Fibroblast of peridontal ligament (primary cell): Measurements from ENCODE around the gene DCHS2.

Experiments used
- DNase-seq: peaks from one replicate; pipeline ENCODE4 v3.0.0-alpha.2; 2010; ENCODE audit errors: extremely low read depth

Gene DCHS2

GRCh38 chr4:154384012-154384411, 107.6 kb downstream of the DCHS2 start:
- DNase-seq = no peak

GRCh38 chr4:154376486-154376885, 115.1 kb downstream of the DCHS2 start:
- DNase-seq = no peak

GRCh38 chr4:154368060-154368459, 123.5 kb downstream of the DCHS2 start:
- DNase-seq = no peak

GRCh38 chr4:154367659-154368058, 123.9 kb downstream of the DCHS2 start:
- no peak for DNase-seq

- no peak for DNase-seq
Observed at GRCh38 chr4:154366956-154367355, 124.6 kb downstream of the DCHS2 start.

- no peak for DNase-seq
Observed at GRCh38 chr4:154364066-154364845, 127.3 kb downstream of the DCHS2 start.

- DNase-seq = no peak
Observed at GRCh38 chr4:154361450-154361849, 130.1 kb downstream of the DCHS2 start.

- no peak for DNase-seq
Observed at GRCh38 chr4:154360491-154360890, 131.1 kb downstream of the DCHS2 start.

GRCh38 chr4:154354883-154355282, 136.7 kb downstream of the DCHS2 start:
- DNase-seq = no peak

- no peak for DNase-seq
Observed at GRCh38 chr4:154349829-154350228, 141.8 kb downstream of the DCHS2 start.

GRCh38 chr4:154348657-154349056, 142.9 kb downstream of the DCHS2 start:
- DNase-seq = no peak

- DNase-seq = no peak
Observed at GRCh38 chr4:154345359-154345758, 146.2 kb downstream of the DCHS2 start.

- no peak for DNase-seq
Observed at GRCh38 chr4:154344686-154345085, 146.9 kb downstream of the DCHS2 start.

- no peak for DNase-seq
Observed at GRCh38 chr4:154343651-154344050, 147.9 kb downstream of the DCHS2 start.

- no peak for DNase-seq
Observed at GRCh38 chr4:154341448-154341847, 150.2 kb downstream of the DCHS2 start.

GRCh38 chr4:154335588-154335987, 156.0 kb downstream of the DCHS2 start:
- no peak for DNase-seq

- DNase-seq = no peak
Observed at GRCh38 chr4:154332681-154333421, 158.7 kb downstream of the DCHS2 start.

- peak; percentile 16 for DNase-seq
Observed at GRCh38 chr4:154329939-154330338, 161.7 kb downstream of the DCHS2 start.

GRCh38 chr4:154329268-154329868, 162.2 kb downstream of the DCHS2 start:
- peak; percentile 6 for DNase-seq

- no peak for DNase-seq
Observed at GRCh38 chr4:154328030-154328429, 163.6 kb downstream of the DCHS2 start.

GRCh38 chr4:154320521-154320920, 171.1 kb downstream of the DCHS2 start:
- DNase-seq = no peak

GRCh38 chr4:154319736-154320135, 171.9 kb downstream of the DCHS2 start:
- no peak for DNase-seq
